ENCODE measurements around the gene ZNF865.

Gene ZNF865

DNA sequence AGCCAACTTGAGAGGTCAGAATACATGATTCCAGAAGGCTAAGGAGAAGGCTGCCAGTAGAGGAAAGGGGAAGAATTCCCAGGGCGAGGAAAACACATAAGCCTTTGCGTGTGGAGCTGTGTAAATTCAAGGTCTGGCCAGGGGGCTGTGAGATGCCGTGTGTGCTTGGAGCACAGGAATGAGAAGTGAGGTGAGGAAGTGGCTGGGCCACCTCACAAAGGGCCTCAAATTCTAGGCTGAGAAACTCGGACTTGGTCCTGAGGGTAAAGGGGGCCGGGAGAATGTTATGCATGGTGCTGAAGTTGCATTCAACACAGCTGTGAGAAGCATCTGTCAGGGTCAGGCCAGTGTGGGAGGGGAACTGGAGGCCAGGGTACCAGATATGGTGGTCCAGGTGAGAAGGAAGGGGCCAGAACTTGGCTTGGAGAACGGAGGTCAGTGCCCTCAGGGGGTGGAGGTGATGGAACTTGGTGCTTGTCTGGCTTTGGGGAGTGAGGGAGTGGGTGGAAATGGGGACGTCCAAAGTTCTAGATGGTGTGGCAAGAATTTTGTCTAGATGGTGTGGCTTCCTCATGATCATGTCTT lies 30.5 kb downstream of the ZNF865 start:
- Histone ChIP-seq H3K36me3 (replicated peaks; ENCODE audit: insufficient read depth, low read length) (no peaks in the 10 kb centered on the region), H3K9me2 (replicated peaks; ENCODE audit: insufficient read depth, low read length) (no peaks in the 10 kb centered on the region), H3K9ac (ENCODE audit: low read length) (peak overlapping the region; percentile 98; the same call in 1 of the 2 replicates), H3K27ac (ENCODE audit: low read length) (no peak overlapping the region), H3K4me2 (ENCODE audit: low read depth, low read length) (peak overlapping the region; percentile 95), H4K20me1 (ENCODE audit: insufficient read depth, low read length) (no peaks in the 10 kb centered on the region), H3K27me3 (replicated peaks; ENCODE audit: insufficient read depth, low read length) (no peaks in the 10 kb centered on the region), H3K79me2 (ENCODE audit: low read length) (peaks cover 34% of the 10 kb centered on the region), H3F3A (ENCODE audit: insufficient read depth, low read length) (peaks cover 23% of the 10 kb centered on the region), H3K4me3 (ENCODE audit: low read length) (peak overlapping the region; percentile 99), H2AFZ (ENCODE audit: low read length) (no peak overlapping the region), H3K9me3 (replicated peaks; ENCODE audit: insufficient read depth, low read length) (no peaks in the 10 kb centered on the region), H3K4me1 (ENCODE audit: low read length) (peaks cover 19% of the 10 kb centered on the region)
- TF ChIP-seq EZH2 (optimal IDR thresholded peaks at IDR 0.05; ENCODE audit: low read depth, low read length) = no peak
- TF ChIP-seq, protein P1, sequence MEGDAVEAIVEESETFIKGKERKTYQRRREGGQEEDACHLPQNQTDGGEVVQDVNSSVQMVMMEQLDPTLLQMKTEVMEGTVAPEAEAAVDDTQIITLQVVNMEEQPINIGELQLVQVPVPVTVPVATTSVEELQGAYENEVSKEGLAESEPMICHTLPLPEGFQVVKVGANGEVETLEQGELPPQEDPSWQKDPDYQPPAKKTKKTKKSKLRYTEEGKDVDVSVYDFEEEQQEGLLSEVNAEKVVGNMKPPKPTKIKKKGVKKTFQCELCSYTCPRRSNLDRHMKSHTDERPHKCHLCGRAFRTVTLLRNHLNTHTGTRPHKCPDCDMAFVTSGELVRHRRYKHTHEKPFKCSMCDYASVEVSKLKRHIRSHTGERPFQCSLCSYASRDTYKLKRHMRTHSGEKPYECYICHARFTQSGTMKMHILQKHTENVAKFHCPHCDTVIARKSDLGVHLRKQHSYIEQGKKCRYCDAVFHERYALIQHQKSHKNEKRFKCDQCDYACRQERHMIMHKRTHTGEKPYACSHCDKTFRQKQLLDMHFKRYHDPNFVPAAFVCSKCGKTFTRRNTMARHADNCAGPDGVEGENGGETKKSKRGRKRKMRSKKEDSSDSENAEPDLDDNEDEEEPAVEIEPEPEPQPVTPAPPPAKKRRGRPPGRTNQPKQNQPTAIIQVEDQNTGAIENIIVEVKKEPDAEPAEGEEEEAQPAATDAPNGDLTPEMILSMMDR (IDR thresholded peaks at IDR 0.05; ENCODE audit: low read length) = no peak
- TF ChIP-seq EZH2phosphoT487 (IDR thresholded peaks at IDR 0.05; ENCODE audit: low read length) = no peak
- DNase-seq = no peak

DNA sequence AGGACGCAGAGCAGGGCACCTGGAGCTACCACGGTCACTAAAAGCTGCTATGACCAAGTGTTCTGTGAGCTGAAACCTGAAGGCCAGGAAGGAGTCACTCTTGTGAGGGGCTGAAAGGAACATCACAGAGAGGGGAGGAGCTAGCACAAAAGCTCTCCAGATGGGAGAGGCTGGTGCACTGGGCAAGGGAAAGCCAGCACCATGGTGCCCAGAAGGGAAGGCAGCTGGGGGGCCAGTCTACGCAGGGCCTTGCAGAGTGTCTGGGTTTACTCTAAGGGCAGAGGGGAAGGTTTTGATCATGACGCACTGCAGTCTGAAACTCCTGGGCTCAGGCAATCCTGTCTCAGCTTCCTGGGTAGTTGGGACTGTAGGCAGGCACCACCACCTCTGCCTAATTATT lies 31.3 kb downstream of the ZNF865 start:
- H3K4me1 ChIP-seq (ENCODE audit: low read length) = peaks cover 19% of the 10 kb centered on the region
- no peaks in the 10 kb centered on the region for H3K9me2 ChIP-seq (replicated peaks; ENCODE audit: insufficient read depth, low read length)
- H4K20me1 ChIP-seq (ENCODE audit: insufficient read depth, low read length) = no peaks in the 10 kb centered on the region
- no peaks in the 10 kb centered on the region for H3K9me3 ChIP-seq (replicated peaks; ENCODE audit: insufficient read depth, low read length)
- H3K4me2 ChIP-seq (ENCODE audit: low read depth, low read length) = peak overlapping the region; percentile 95; the same call in 1 of the 2 replicates
- DNase-seq = no peak
- no peaks in the 10 kb centered on the region for H3K36me3 ChIP-seq (replicated peaks; ENCODE audit: insufficient read depth, low read length)
- no peak overlapping the region for H2AFZ ChIP-seq (ENCODE audit: low read length)
- no peak overlapping the region for H3K4me3 ChIP-seq (ENCODE audit: low read length)
- no peaks in the 10 kb centered on the region for H3K27me3 ChIP-seq (replicated peaks; ENCODE audit: insufficient read depth, low read length)
- H3K9ac ChIP-seq (ENCODE audit: low read length) = no peak overlapping the region
- peaks cover 39% of the 10 kb centered on the region for H3K79me2 ChIP-seq (ENCODE audit: low read length)
- H3F3A ChIP-seq (ENCODE audit: insufficient read depth, low read length) = peaks cover 28% of the 10 kb centered on the region
- TF ChIP-seq EZH2phosphoT487 (IDR thresholded peaks at IDR 0.05; ENCODE audit: low read length) (no peak), EZH2 (optimal IDR thresholded peaks at IDR 0.05; ENCODE audit: low read depth, low read length) (no peak)
- TF ChIP-seq, protein P1 (IDR thresholded peaks at IDR 0.05; ENCODE audit: low read length) = no peak
- H3K27ac ChIP-seq (ENCODE audit: low read length) = no peak overlapping the region

- Histone ChIP-seq H3K4me1 (ENCODE audit: low read length) (peaks cover 24% of the 10 kb centered on the region), H3K9me3 (replicated peaks; ENCODE audit: insufficient read depth, low read length) (no peaks in the 10 kb centered on the region), H4K20me1 (ENCODE audit: insufficient read depth, low read length) (no peaks in the 10 kb centered on the region), H3F3A (ENCODE audit: insufficient read depth, low read length) (peaks cover 30% of the 10 kb centered on the region), H3K27ac (ENCODE audit: low read length) (no peak overlapping the region), H3K36me3 (replicated peaks; ENCODE audit: insufficient read depth, low read length) (no peaks in the 10 kb centered on the region), H2AFZ (ENCODE audit: low read length) (no peak overlapping the region), H3K4me2 (ENCODE audit: low read depth, low read length) (no peak overlapping the region), H3K9me2 (replicated peaks; ENCODE audit: insufficient read depth, low read length) (no peaks in the 10 kb centered on the region), H3K9ac (ENCODE audit: low read length) (no peak overlapping the region), H3K4me3 (ENCODE audit: low read length) (no peak overlapping the region), H3K79me2 (ENCODE audit: low read length) (peaks cover 39% of the 10 kb centered on the region), H3K27me3 (replicated peaks; ENCODE audit: insufficient read depth, low read length) (no peaks in the 10 kb centered on the region)
- TF ChIP-seq, protein P1 (IDR thresholded peaks at IDR 0.05; ENCODE audit: low read length) = no peak
- no peak for TF ChIP-seq EZH2phosphoT487 (IDR thresholded peaks at IDR 0.05; ENCODE audit: low read length)
- no peak for TF ChIP-seq EZH2 (optimal IDR thresholded peaks at IDR 0.05; ENCODE audit: low read depth, low read length)
- DNase-seq = no peak
These were observed 32.1 kb downstream of the ZNF865 start for GRCh38 chr19:55637534-55637933.
